GM12878 (cell line): ENCODE data around the gene RAB3C. TPM values are rescaled to one million over a fixed set of nuclear protein-coding genes. Genes with fewer than 3 reads are reported as not detected.

Experiments used
- ATAC-seq: fragments of 200-7000 bp; cut with Tn5 transposase; 3 replicates; pipeline ENCODE4 v1.9.1; 2020; ENCODE audit warnings: mild to moderate bottlenecking, moderate library complexity
- BruUV-seq: library from RNA; stranded (reverse); fragments of 400-500 nt; replicated peaks from 2 replicates; lab custom pipeline; 2021; lab: Mats Ljungman, UMichigan
- CTCF ChIA-PET: fragments of 300-600 bp; sonication (Branson Sonifier 250); formaldehyde crosslinking; extraction: SDS; loops from one replicate; lab custom pipeline; 2021; ENCODE audit warnings: inconsistent platforms; lab: Yijun Ruan, JAX
- POLR2A ChIA-PET: fragments of 350-600 bp; formaldehyde crosslinking; extraction: SDS; loops from one replicate; lab custom pipeline; 2021; ENCODE audit warnings: inconsistent platforms; lab: Charles Lee
- RAD21 ChIA-PET: fragments of 300-600 bp; sonication (Branson Sonifier 250); formaldehyde crosslinking; loops from one replicate; lab custom pipeline; 2023; ENCODE audit warnings: antibody characterized with exemption; ENCODE audit not compliant: unreplicated experiment; lab: Charles Lee
- SMC1A ChIA-PET: fragments of 300-600 bp; sonication (Branson Sonifier 250); formaldehyde crosslinking; loops from one replicate; lab custom pipeline; 2023; ENCODE audit not compliant: unreplicated experiment, uncharacterized antibody; lab: Charles Lee
- DNase-seq: peaks from one replicate; pipeline ENCODE4 v3.0.0-alpha.2; 2011; ENCODE audit warnings: low read depth, low spot score
- FAIRE-seq: peaks from 3 replicates; lab custom pipeline; 2011; peaks lifted over from hg19 to GRCh38; lab: Jason Lieb, UNC
- H2AFZ ChIP-seq: 2 replicates; pipeline ENCODE4 v1.6.0; 2011; ENCODE audit warnings: low read depth, low read length, control low read depth; ENCODE audit not compliant: control insufficient read depth
- H3K27ac ChIP-seq: 2 replicates; pipeline ENCODE4 v1.5.1; 2011; ENCODE audit warnings: control low read depth; ENCODE audit not compliant: control insufficient read depth, insufficient read depth
- H3K27me3 ChIP-seq, 2 experiments: replicated peaks in 1 of 2; 2 replicates each; pipeline versions ENCODE4 v1.6.0 to v1.6.1; 2011; ENCODE audit warnings: low read length in 1 of 2; ENCODE audit not compliant: control insufficient read depth in 2 of 2, insufficient read depth in 2 of 2
- H3K36me3 ChIP-seq, 2 experiments: 2 replicates each; pipeline ENCODE4 v1.5.1; 2011; ENCODE audit warnings: low read length in 1 of 2; ENCODE audit not compliant: control insufficient read depth in 2 of 2, insufficient read depth in 2 of 2
- H3K4me1 ChIP-seq: 2 replicates; pipeline ENCODE4 v1.6.1; 2011; ENCODE audit warnings: mild to moderate bottlenecking, low read length, moderate library complexity, mixed read lengths; ENCODE audit not compliant: control insufficient read depth, insufficient read depth
- H3K4me2 ChIP-seq: 2 replicates; pipeline ENCODE4 v1.6.0; 2011; ENCODE audit warnings: control low read depth; ENCODE audit not compliant: control insufficient read depth, insufficient read depth
- H3K4me3 ChIP-seq: fragments of 200-600 bp; sonication (generic); 2 replicates; pipeline ENCODE4 v1.5.1; 2016
- H3K79me2 ChIP-seq: 2 replicates; pipeline ENCODE4 v1.6.0; 2011; ENCODE audit warnings: low read length; ENCODE audit not compliant: control insufficient read depth, insufficient read depth
- H3K9ac ChIP-seq: 2 replicates; pipeline ENCODE4 v1.8.0; 2011; ENCODE audit warnings: low read length, control low read depth, mixed read lengths; ENCODE audit not compliant: control insufficient read depth, insufficient read depth
- H3K9me3 ChIP-seq: replicated peaks from 3 replicates; pipeline ENCODE4 v1.5.1; 2011; ENCODE audit warnings: mild to moderate bottlenecking, low read length; ENCODE audit not compliant: control insufficient read depth, insufficient read depth
- H4K20me1 ChIP-seq: 2 replicates; pipeline ENCODE4 v1.6.0; 2011; ENCODE audit not compliant: control insufficient read depth, insufficient read depth
- CBX3 ChIP-seq: fragments of 200-600 bp; sonication (generic); IDR thresholded peaks from 2 replicates; pipeline ENCODE4 v1.6.1; 2016; ENCODE audit warnings: low read depth, borderline replicate concordance
- CREB1 ChIP-seq: IDR thresholded peaks from 2 replicates; pipeline ENCODE4 v1.6.1; 2012; ENCODE audit warnings: low read depth, mild to moderate bottlenecking, inconsistent platforms
- CUX1 ChIP-seq: IDR thresholded peaks from 2 replicates; pipeline ENCODE4 v1.6.1; 2012; ENCODE audit warnings: improper control_type of control experiment, low read depth, low read length; ENCODE audit not compliant: insufficient replicate concordance
- FOXM1 ChIP-seq: IDR thresholded peaks from 2 replicates; pipeline ENCODE4 v1.6.1; 2012; ENCODE audit warnings: low read depth, mild to moderate bottlenecking, inconsistent platforms, low read length, moderate library complexity
- JUND ChIP-seq: IDR thresholded peaks from 2 replicates; pipeline ENCODE4 v1.6.1; 2012; ENCODE audit warnings: low read depth, mild to moderate bottlenecking, low read length, improper control_type of control experiment, moderate library complexity
- KAT2A ChIP-seq: conservative IDR thresholded peaks from 2 replicates; pipeline ENCODE4 v1.6.1; 2011; ENCODE audit warnings: low read depth, low read length; ENCODE audit not compliant: control insufficient read depth
- PBX3 ChIP-seq: IDR thresholded peaks from 2 replicates; pipeline ENCODE4 v1.6.1; 2011; ENCODE audit warnings: mild to moderate bottlenecking, low read depth, low read length, moderate library complexity; ENCODE audit not compliant: insufficient replicate concordance
- RAD51 ChIP-seq: fragments of 450-650 bp; IDR thresholded peaks from 2 replicates; pipeline ENCODE4 v1.6.1; 2016; ENCODE audit warnings: moderate library complexity, mild to moderate bottlenecking, inconsistent platforms
- RUNX3 ChIP-seq: IDR thresholded peaks from 2 replicates; pipeline ENCODE4 v1.6.1; 2012; ENCODE audit warnings: low read length, inconsistent platforms
- SIX5 ChIP-seq: IDR thresholded peaks from 2 replicates; pipeline ENCODE4 v1.6.1; 2011; ENCODE audit warnings: mild to moderate bottlenecking, low read depth, low read length, moderate library complexity; ENCODE audit not compliant: severe bottlenecking
- SP1 ChIP-seq: IDR thresholded peaks from one replicate; pipeline ENCODE4 v1.6.1; 2011; ENCODE audit warnings: low read depth, low read length
- SRF ChIP-seq, 2 experiments: IDR thresholded peaks; 2 replicates each; pipeline ENCODE4 v1.6.1; 2011; ENCODE audit warnings: low read depth in 2 of 2, low read length in 2 of 2, mild to moderate bottlenecking in 1 of 2, moderate library complexity in 1 of 2
- ZBTB4 ChIP-seq: fragments of 450-650 bp; formaldehyde crosslinking; IDR thresholded peaks from 2 replicates; pipeline ENCODE4 v1.4.0; 2022; ENCODE audit warnings: mild to moderate bottlenecking, moderate library complexity
- ZNF207 ChIP-seq: fragments of 450-650 bp; IDR thresholded peaks from 2 replicates; pipeline ENCODE4 v1.6.1; 2014; ENCODE audit warnings: antibody characterized with exemption, mild to moderate bottlenecking, borderline replicate concordance
- WGBS: methylation state at CpG from one replicate; pipeline ENCODE4 v1.1.6; 2016; ENCODE audit warnings: low lambda C conversion rate; ENCODE audit not compliant: insufficient replicate concordance, insufficient coverage; ENCODE audit errors: missing lambda C conversion rate; 5-methylcytosine and 5-hydroxymethylcytosine counted together
- in situ Hi-C: fragments of 300-500 bp; cut with MboI; formaldehyde crosslinking; loops from 9 replicates; pipeline ENCODE4 v1.14.3; 2018; ENCODE audit warnings: mixed read lengths
- intact Hi-C: fragments of 100-400 bp; cut with micrococcal nuclease; formaldehyde crosslinking; loops from one replicate; pipeline ENCODE4 v1.14.2; 2022; ENCODE audit not compliant: unreplicated experiment
- polyA plus RNA-seq, 11 experiments: library from polyadenylated mRNA; depleted of rRNA in 4 of 11; unstranded in 6 of 11; stranded (reverse) in 5 of 11; fragments of >200 nt; fragmentation: Nextera tagmentation in 4 of 11; fragmentation: Illumina TruSeq in 1 of 11; extraction: Ambion mirVana in 4 of 11; extraction: Trizol in 1 of 11; gene quantifications; 1 replicate in 1 of 11; 2 replicates in 10 of 11; pipeline versions ENCODE4 v1.2.1 to v1.2.3, GENCODE V29; 2011 to 2016; ENCODE audit warnings: inconsistent platforms in 2 of 11, missing spikeins in 2 of 11, low read depth in 1 of 11
- total RNA-seq, 4 experiments: library from RNA; depleted of rRNA in 3 of 4; stranded (reverse); fragments of >200 nt in 3 of 4; fragmentation: Illumina TruSeq in 1 of 4; extraction: Trizol in 1 of 4; gene quantifications; 2 replicates each; pipeline versions ENCODE4 v1.2.1 to v1.2.3, GENCODE V29; 2013 to 2021

RAB3C gene
- total and polyA plus RNA-seq, 10 of the 15 experiments (the other 5 are each of a cell fraction or from before 2014, with no cell fraction given): not detected

GRCh38 chr5:58622936-58623871 is 40.3 kb downstream of the RAB3C start:
- H3K27ac ChIP-seq: no peak overlapping the region
- no peaks in the 10 kb centered on the region for H3K79me2 ChIP-seq
- H2AFZ ChIP-seq: no peak overlapping the region
- ChIA-PET SMC1A (no interaction called here), POLR2A (no interaction called here), CTCF (interaction anchor here (0.6 kb wide), 1 partner anchor 84 kb away, joined by 3 read pairs; no protein-coding TSS in a partner anchor), RAD21 (no interaction called here)
- BruUV-seq: no TSS peak
- DNase-seq (no peak), ATAC-seq (no peak), FAIRE-seq (no peak)
- no peaks in the 10 kb centered on the region for H3K4me1 ChIP-seq
- H3K9ac ChIP-seq: no peak overlapping the region
- no peaks in the 10 kb centered on the region for H4K20me1 ChIP-seq
- H3K9me3 ChIP-seq: no peaks in the 10 kb centered on the region
- WGBS: 15% methylated on average over 3 of the region's 3 CpGs
- no peaks in the 10 kb centered on the region for H3K36me3 ChIP-seq
- in situ Hi-C loops: no loop called here
- no peaks in the 10 kb centered on the region for H3K27me3 ChIP-seq
- intact Hi-C loops: no loop called here
- H3K4me3 ChIP-seq: no peak overlapping the region
- H3K4me2 ChIP-seq: no peak overlapping the region
- TF ChIP-seq SP1: no peak
- TF ChIP-seq CUX1: no peak
- TF ChIP-seq SRF (IDR thresholded peaks at IDR 0.05; ENCODE audit: low read depth in 2 of 2, low read length in 2 of 2): no peak
- no peak for TF ChIP-seq CREB1
- no peak for TF ChIP-seq SIX5
- TF ChIP-seq KAT2A: no peak
- TF ChIP-seq RUNX3: no peak
- no peak for TF ChIP-seq ZBTB4 (CRISPR knock-in tag)
- no peak for TF ChIP-seq CBX3
- no peak for TF ChIP-seq FOXM1
- TF ChIP-seq JUND: no peak
- no peak for TF ChIP-seq RAD51
- TF ChIP-seq ZNF207: no peak
- no peak for TF ChIP-seq PBX3
